Caco-2 (cell line): ENCODE data around the gene ANKRD23. TPM values are rescaled to one million over a fixed set of nuclear protein-coding genes. Genes with fewer than 3 reads are reported as not detected.
A peak's percentile ranks its signal among the peaks of the same experiment; 100 is the strongest.

ENCODE experiments used
- BruUV-seq: library from RNA; stranded (reverse); fragments of 400-500 nt; replicated peaks from 2 replicates; lab custom pipeline; 2021; lab: Mats Ljungman, UMichigan
- CTCF ChIA-PET: fragments of 300-600 bp; sonication (Branson Sonifier 250); formaldehyde crosslinking; loops from one replicate; lab custom pipeline; 2022; ENCODE audit warnings: antibody characterized with exemption; lab: Charles Lee
- POLR2A ChIA-PET: fragments of 300-600 bp; sonication (Branson Sonifier 250); formaldehyde crosslinking; loops from one replicate; lab custom pipeline; 2022; ENCODE audit warnings: antibody characterized with exemption; lab: Charles Lee
- DNase-seq, 2 experiments: peaks; one replicate each; pipeline versions ENCODE4 v3.0.0 to v3.0.0-alpha.2; 2020 to 2022
- H3K27me3 ChIP-seq: replicated peaks from 2 replicates; pipeline ENCODE4 v1.6.0; 2011; ENCODE audit warnings: low read length; ENCODE audit not compliant: control insufficient read depth, insufficient read depth
- H3K36me3 ChIP-seq: 2 replicates; pipeline ENCODE4 v1.5.1; 2011; ENCODE audit warnings: low read length; ENCODE audit not compliant: control insufficient read depth, insufficient read depth
- H3K4me1 ChIP-seq: fragments of 250-450 bp; sonication (Bioruptor Pico); 2 replicates; pipeline ENCODE4 v1.5.1; 2020; ENCODE audit warnings: mild to moderate bottlenecking
- H3K4me3 ChIP-seq: 2 replicates; pipeline ENCODE4 v1.5.1; 2011; ENCODE audit warnings: low read depth, mild to moderate bottlenecking, control low read depth, low read length
- H3K9me3 ChIP-seq: fragments of 250-450 bp; sonication (Bioruptor Pico); 2 replicates; pipeline ENCODE4 v1.5.1; 2020; ENCODE audit warnings: mild to moderate bottlenecking, moderate library complexity
- H3K27ac Mint-ChIP-seq: one replicate; pipeline ENCODE4 v1.8.0; 2022; ENCODE audit warnings: mixed read lengths; ENCODE audit not compliant: unreplicated experiment
- H3K27me3 Mint-ChIP-seq: one replicate; pipeline ENCODE4 v1.8.0; 2022; ENCODE audit warnings: mixed read lengths; ENCODE audit not compliant: insufficient read depth, unreplicated experiment
- H3K36me3 Mint-ChIP-seq: one replicate; pipeline ENCODE4 v1.8.0; 2022; ENCODE audit warnings: mild to moderate bottlenecking, mixed read lengths; ENCODE audit not compliant: insufficient read depth, unreplicated experiment
- H3K4me1 Mint-ChIP-seq: one replicate; pipeline ENCODE4 v1.8.0; 2022; ENCODE audit warnings: low read depth, mixed read lengths; ENCODE audit not compliant: unreplicated experiment
- H3K4me3 Mint-ChIP-seq: one replicate; pipeline ENCODE4 v1.8.0; 2022; ENCODE audit warnings: mild to moderate bottlenecking, moderate library complexity, mixed read lengths; ENCODE audit not compliant: unreplicated experiment
- H3K9me3 Mint-ChIP-seq: one replicate; pipeline ENCODE4 v1.8.0; 2022; ENCODE audit warnings: mixed read lengths; ENCODE audit not compliant: unreplicated experiment
- intact Hi-C: fragments of 100-400 bp; cut with micrococcal nuclease; formaldehyde crosslinking; loops from one replicate; pipeline ENCODE4 v1.10.0; 2022; ENCODE audit not compliant: unreplicated experiment
- total RNA-seq: library from RNA; stranded (reverse); gene quantifications from 2 replicates; pipeline ENCODE4 v1.2.3, GENCODE V29; 2022
- TF ChIP-seq, protein P1 (sequence below), 2 experiments: fragments of 200-600 bp in 1 of 2; IDR thresholded peaks; 1 replicate in 1 of 2; 2 replicates in 1 of 2; pipeline versions ENCODE4 v1.5.1 to v1.8.0; 2011 to 2022; ENCODE audit warnings: antibody characterized with exemption in 1 of 2, control low read depth in 1 of 2, inconsistent platforms in 1 of 2, low read depth in 1 of 2, low read length in 1 of 2, mild to moderate bottlenecking in 1 of 2, moderate library complexity in 1 of 2; ENCODE audit not compliant: insufficient read depth in 1 of 2, severe bottlenecking in 1 of 2, unreplicated experiment in 1 of 2

ANKRD23 gene
- total RNA-seq, 1 experiment from 2014 or later: 2.5 TPM

- no TSS peak for BruUV-seq
- Histone ChIP-seq H3K9me3 (no peaks in the 10 kb centered on the region), H3K4me3 (no peak overlapping the region), H3K4me1 (peaks cover 3% of the 10 kb centered on the region; the same call in 1 of the 2 replicates), H3K36me3 (peaks cover 4% of the 10 kb centered on the region), H3K27me3 (no peaks in the 10 kb centered on the region)
- H3K9me3 Mint-ChIP-seq: no peaks in the 10 kb centered on the region
- H3K4me1 Mint-ChIP-seq: no peaks in the 10 kb centered on the region
- peak in 1 of 2 experiments; percentile 42 for DNase-seq
- H3K27ac Mint-ChIP-seq: no peak overlapping the region
- H3K4me3 Mint-ChIP-seq: no peak overlapping the region
- TF ChIP-seq, protein P1, sequence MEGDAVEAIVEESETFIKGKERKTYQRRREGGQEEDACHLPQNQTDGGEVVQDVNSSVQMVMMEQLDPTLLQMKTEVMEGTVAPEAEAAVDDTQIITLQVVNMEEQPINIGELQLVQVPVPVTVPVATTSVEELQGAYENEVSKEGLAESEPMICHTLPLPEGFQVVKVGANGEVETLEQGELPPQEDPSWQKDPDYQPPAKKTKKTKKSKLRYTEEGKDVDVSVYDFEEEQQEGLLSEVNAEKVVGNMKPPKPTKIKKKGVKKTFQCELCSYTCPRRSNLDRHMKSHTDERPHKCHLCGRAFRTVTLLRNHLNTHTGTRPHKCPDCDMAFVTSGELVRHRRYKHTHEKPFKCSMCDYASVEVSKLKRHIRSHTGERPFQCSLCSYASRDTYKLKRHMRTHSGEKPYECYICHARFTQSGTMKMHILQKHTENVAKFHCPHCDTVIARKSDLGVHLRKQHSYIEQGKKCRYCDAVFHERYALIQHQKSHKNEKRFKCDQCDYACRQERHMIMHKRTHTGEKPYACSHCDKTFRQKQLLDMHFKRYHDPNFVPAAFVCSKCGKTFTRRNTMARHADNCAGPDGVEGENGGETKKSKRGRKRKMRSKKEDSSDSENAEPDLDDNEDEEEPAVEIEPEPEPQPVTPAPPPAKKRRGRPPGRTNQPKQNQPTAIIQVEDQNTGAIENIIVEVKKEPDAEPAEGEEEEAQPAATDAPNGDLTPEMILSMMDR (IDR thresholded peaks at IDR 0.05; ENCODE audit: insufficient read depth in 1 of 2, low read depth in 1 of 2, low read length in 1 of 2, severe bottlenecking in 1 of 2, unreplicated experiment in 1 of 2): no peak
- CTCF ChIA-PET: interaction anchor here (0.6 kb wide), 1 partner anchor 128 kb away, joined by 3 read pairs; no protein-coding TSS in a partner anchor
- POLR2A ChIA-PET: no interaction called here
- intact Hi-C loops: no loop called here
- H3K27me3 Mint-ChIP-seq: no peaks in the 10 kb centered on the region
- peaks cover 55% of the 10 kb centered on the region for H3K36me3 Mint-ChIP-seq
Measured at GRCh38 chr2:96848264-96848663, 4.4 kb upstream of the ANKRD23 start.

GRCh38 chr2:96847586-96847985 is 3.8 kb upstream of the ANKRD23 start:
- no peak for DNase-seq
- Histone ChIP-seq H3K9me3 (no peaks in the 10 kb centered on the region), H3K4me3 (no peak overlapping the region), H3K36me3 (peaks cover 4% of the 10 kb centered on the region), H3K4me1 (peaks cover 3% of the 10 kb centered on the region; the same call in 1 of the 2 replicates), H3K27me3 (no peaks in the 10 kb centered on the region)
- POLR2A ChIA-PET: no interaction called here
- Mint-ChIP-seq H3K36me3 (peaks cover 55% of the 10 kb centered on the region), H3K9me3 (no peaks in the 10 kb centered on the region), H3K4me1 (no peaks in the 10 kb centered on the region), H3K27ac (no peak overlapping the region), H3K27me3 (no peaks in the 10 kb centered on the region), H3K4me3 (no peak overlapping the region)
- TF ChIP-seq, protein P1 (IDR thresholded peaks at IDR 0.05; ENCODE audit: insufficient read depth in 1 of 2, low read depth in 1 of 2, low read length in 1 of 2, severe bottlenecking in 1 of 2, unreplicated experiment in 1 of 2): no peak
- intact Hi-C loops: no loop called here
- CTCF ChIA-PET: interaction anchor here (0.7 kb wide), 1 partner anchor 11 kb away, joined by 3 read pairs; no protein-coding TSS in a partner anchor
- BruUV-seq: no TSS peak

GRCh38 chr2:96846825-96847224 is 3.0 kb upstream of the ANKRD23 start:
- no peak overlapping the region for H3K4me3 Mint-ChIP-seq
- H3K36me3 Mint-ChIP-seq: peaks cover 55% of the 10 kb centered on the region
- H3K9me3 Mint-ChIP-seq: no peaks in the 10 kb centered on the region
- Histone ChIP-seq H3K4me1 (peaks cover 3% of the 10 kb centered on the region; the same call in 1 of the 2 replicates), H3K36me3 (peaks cover 4% of the 10 kb centered on the region), H3K4me3 (no peak overlapping the region), H3K9me3 (no peaks in the 10 kb centered on the region), H3K27me3 (no peaks in the 10 kb centered on the region)
- H3K27ac Mint-ChIP-seq: no peak overlapping the region
- POLR2A ChIA-PET: no interaction called here
- intact Hi-C loops: no loop called here
- DNase-seq: no peak
- no peaks in the 10 kb centered on the region for H3K4me1 Mint-ChIP-seq
- BruUV-seq: no TSS peak
- TF ChIP-seq, protein P1 (IDR thresholded peaks at IDR 0.05; ENCODE audit: insufficient read depth in 1 of 2, low read depth in 1 of 2, low read length in 1 of 2, severe bottlenecking in 1 of 2, unreplicated experiment in 1 of 2): no peak
- no peaks in the 10 kb centered on the region for H3K27me3 Mint-ChIP-seq
- CTCF ChIA-PET: interaction anchor here (0.7 kb wide), 1 partner anchor 122 kb away, joined by 6 read pairs; no protein-coding TSS in a partner anchor
